Measurements from ENCODE around the gene TF. TPM values are rescaled to one million over a fixed set of nuclear protein-coding genes. Genes with fewer than 3 reads are reported as not detected.

Gene TF
- total RNA-seq, 1 experiment from 2014 or later: 0.09 TPM

DNA sequence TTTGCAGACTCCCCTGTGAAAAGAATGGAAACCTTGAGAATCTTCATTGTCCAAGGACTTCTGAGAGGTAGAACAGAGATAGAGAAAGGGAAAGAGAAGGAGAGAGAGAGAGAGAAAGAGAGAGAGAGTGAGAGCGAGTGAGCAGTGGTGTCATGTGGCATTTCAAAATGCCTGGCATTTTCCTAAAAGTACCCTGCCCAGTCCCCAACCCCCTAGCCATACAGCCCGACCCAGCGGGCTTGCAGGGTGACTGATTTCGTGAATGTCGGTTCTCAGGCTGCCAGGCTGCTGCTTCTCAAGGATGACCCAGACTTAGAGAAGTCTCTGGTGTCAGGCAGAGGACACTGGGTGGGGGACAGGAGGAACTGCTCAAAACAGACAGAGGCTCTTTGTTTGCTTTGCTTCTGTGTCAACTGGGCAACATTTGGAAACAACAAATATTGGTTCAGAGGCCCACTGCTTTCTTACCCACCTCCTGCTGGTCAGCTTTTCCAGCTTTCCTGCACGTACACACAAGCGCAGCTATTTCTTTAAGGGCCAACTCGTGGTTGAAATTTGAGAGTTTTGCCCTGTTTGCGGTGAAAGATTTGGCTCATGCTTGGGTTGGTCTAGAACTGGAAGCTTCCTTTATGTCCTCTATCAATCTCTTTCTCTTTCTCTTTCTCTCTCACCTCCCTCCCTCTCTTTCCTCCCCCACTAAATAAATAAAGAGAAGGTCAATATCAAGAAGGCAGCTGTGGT, 3.7 kb upstream of the TF start:
- no peak overlapping the region for H3T11ph ChIP-seq (ENCODE audit: low read length)
- peaks cover 0 to 2% of the 10 kb centered on the region in 2 experiments; a peak in 1 of 4 replicates for H3K4me1 Mint-ChIP-seq
- DNase-seq: no peak
- no CpG with 5 or more reads among the region's 9 CpGs for WGBS (ENCODE audit: extremely low coverage, insufficient read length, low lambda C conversion rate)
- H3K27ac Mint-ChIP-seq: no peak overlapping the region
- no peak overlapping the region for H4K91ac ChIP-seq (ENCODE audit: insufficient read length, low read depth, low read length)
- 0 out of 7 replicates have a peak, but pooled peaks cover 0 to 2% (median 0%) of the 10 kb centered on the region in 3 experiments for H3K36me3 Mint-ChIP-seq (ENCODE audit: insufficient read depth in 1 of 3, low read depth in 3 of 3)
- no peaks in the 10 kb centered on the region for H3K79me2 ChIP-seq (ENCODE audit: insufficient read depth, low read length)
- H3K4me1 ChIP-seq (ENCODE audit: insufficient read depth, low read length): no peaks in the 10 kb centered on the region
- no peak overlapping the region for H2BK120ac ChIP-seq (ENCODE audit: low read depth, low read length, poor library complexity, severe bottlenecking)
- H2AFZ ChIP-seq (ENCODE audit: low read length): no peak overlapping the region
- H3K4me2 ChIP-seq (ENCODE audit: insufficient read depth, insufficient read length, low read length): no peak overlapping the region
- no peaks in the 10 kb centered on the region for H3K9me3 ChIP-seq (ENCODE audit: control insufficient read depth, low read depth, low read length)
- TF ChIP-seq, protein P1, sequence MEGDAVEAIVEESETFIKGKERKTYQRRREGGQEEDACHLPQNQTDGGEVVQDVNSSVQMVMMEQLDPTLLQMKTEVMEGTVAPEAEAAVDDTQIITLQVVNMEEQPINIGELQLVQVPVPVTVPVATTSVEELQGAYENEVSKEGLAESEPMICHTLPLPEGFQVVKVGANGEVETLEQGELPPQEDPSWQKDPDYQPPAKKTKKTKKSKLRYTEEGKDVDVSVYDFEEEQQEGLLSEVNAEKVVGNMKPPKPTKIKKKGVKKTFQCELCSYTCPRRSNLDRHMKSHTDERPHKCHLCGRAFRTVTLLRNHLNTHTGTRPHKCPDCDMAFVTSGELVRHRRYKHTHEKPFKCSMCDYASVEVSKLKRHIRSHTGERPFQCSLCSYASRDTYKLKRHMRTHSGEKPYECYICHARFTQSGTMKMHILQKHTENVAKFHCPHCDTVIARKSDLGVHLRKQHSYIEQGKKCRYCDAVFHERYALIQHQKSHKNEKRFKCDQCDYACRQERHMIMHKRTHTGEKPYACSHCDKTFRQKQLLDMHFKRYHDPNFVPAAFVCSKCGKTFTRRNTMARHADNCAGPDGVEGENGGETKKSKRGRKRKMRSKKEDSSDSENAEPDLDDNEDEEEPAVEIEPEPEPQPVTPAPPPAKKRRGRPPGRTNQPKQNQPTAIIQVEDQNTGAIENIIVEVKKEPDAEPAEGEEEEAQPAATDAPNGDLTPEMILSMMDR (conservative IDR thresholded peaks at IDR 0.05): no peak
- no peak overlapping the region for H4K5ac ChIP-seq (ENCODE audit: insufficient read length, low read depth, low read length)
- H2BK20ac ChIP-seq (ENCODE audit: low read depth, low read length, poor library complexity, severe bottlenecking): no peak overlapping the region
- no peaks in the 10 kb centered on the region for H4K20me1 ChIP-seq (ENCODE audit: control insufficient read depth, insufficient read depth, insufficient read length)
- H3K56ac ChIP-seq (ENCODE audit: insufficient read length, low read depth, low read length): no peak overlapping the region
- H3K14ac ChIP-seq (ENCODE audit: insufficient read depth, low read length): no peak overlapping the region
- H3K18ac ChIP-seq (ENCODE audit: insufficient read length, low read depth, low read length): no peak overlapping the region
- H3K27me3 Mint-ChIP-seq (ENCODE audit: low read depth): peaks cover 14% of the 10 kb centered on the region
- no peak overlapping the region for H2AK5ac ChIP-seq (ENCODE audit: insufficient read length, low read length)
- peaks cover 4 to 11% of the 10 kb centered on the region in 2 experiments; a peak in 2 of 5 replicates for H3K9me3 Mint-ChIP-seq
- H3K27ac ChIP-seq (ENCODE audit: insufficient read length, low read depth, low read length): no peak overlapping the region
- H3K23me2 ChIP-seq (ENCODE audit: insufficient read length, low read depth, low read length, poor library complexity, severe bottlenecking): no peaks in the 10 kb centered on the region
- no peak overlapping the region for H2BK15ac ChIP-seq (ENCODE audit: low read depth, low read length)
- H3K23ac ChIP-seq (ENCODE audit: insufficient read length, low read depth, low read length): no peak overlapping the region
- H4K8ac ChIP-seq (replicated peaks; ENCODE audit: insufficient read length, low read depth, low read length): no peak overlapping the region
- no peak overlapping the region for H2BK5ac ChIP-seq (ENCODE audit: insufficient read length, low read length)
- H2BK12ac ChIP-seq (ENCODE audit: insufficient read length, low read depth, low read length): no peak overlapping the region
- no peak overlapping the region for H3K9ac ChIP-seq (ENCODE audit: extremely low read depth, insufficient read length, low read length)
- H3K4me3 Mint-ChIP-seq: no peak overlapping the region
- no peaks in the 10 kb centered on the region for H3K27me3 ChIP-seq (ENCODE audit: insufficient read depth, low read length)
- H3K79me1 ChIP-seq (ENCODE audit: insufficient read depth, low read depth, low read length, poor library complexity, severe bottlenecking): no peaks in the 10 kb centered on the region
- H3K4ac ChIP-seq (ENCODE audit: low read depth, low read length): no peak overlapping the region

Measured in H9 (cell line).